GM19043 (cell line): ENCODE measurements around the gene CAP2.
A peak's percentile ranks its signal among the peaks of the same experiment; 100 is the strongest.
"Not testable (repeated sequence)": the region's sequence is repeated elsewhere in the genome, so short reads cannot be mapped to it uniquely, and the experiment has no call there.

ENCODE experiments used
- ATAC-seq: cut with Tn5 transposase; IDR thresholded peaks from one replicate; pipeline ENCODE4 v1.9.1; 2021; ENCODE audit warnings: low read depth; ENCODE audit not compliant: unreplicated experiment

Gene CAP2

DNA sequence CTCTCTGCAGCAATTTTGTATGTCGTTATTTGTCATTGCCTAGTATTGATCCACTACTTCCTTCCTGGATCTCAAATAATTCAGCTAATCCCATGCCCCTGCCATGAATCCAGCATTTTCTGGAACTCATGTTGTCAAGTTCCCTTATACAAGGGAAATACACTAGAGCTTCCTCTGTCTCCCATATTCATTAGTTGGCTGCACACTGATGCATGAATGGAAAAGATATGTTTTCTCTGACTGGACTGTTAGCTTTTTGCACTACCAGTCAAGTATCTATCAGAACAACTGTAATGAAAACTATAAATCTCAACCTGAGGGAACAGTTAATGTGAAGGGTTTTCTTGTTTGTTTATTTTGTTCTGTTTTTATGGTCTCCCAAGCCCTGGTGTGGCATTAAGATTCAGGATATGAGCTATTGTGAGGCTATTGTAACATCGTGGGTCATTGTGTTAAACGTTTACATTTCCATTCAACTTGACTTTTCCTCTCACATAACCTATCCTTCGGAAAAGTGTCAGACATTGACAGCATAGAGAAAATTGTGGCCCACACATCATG lies 104.2 kb downstream of the CAP2 start:
- no peak for ATAC-seq

DNA sequence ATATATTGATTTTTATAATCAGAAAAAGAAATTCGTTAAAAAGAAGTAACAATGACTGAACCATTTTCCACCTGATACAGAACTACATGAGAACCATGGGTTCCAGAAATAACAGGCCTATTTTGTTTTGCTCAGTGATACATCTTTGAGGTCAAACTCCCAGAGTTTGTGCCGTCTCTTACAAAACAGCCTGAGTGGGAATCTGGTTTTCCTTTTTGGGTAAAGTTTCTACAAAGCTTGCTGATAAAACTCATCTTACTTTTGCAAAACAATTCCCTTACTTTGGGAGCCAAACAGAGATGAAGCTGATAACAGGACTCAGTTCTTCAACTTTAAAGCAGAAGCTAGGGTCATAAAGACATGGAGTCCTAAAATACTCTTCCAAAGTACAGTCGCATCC lies 108.0 kb downstream of the CAP2 start:
- ATAC-seq = no peak

DNA sequence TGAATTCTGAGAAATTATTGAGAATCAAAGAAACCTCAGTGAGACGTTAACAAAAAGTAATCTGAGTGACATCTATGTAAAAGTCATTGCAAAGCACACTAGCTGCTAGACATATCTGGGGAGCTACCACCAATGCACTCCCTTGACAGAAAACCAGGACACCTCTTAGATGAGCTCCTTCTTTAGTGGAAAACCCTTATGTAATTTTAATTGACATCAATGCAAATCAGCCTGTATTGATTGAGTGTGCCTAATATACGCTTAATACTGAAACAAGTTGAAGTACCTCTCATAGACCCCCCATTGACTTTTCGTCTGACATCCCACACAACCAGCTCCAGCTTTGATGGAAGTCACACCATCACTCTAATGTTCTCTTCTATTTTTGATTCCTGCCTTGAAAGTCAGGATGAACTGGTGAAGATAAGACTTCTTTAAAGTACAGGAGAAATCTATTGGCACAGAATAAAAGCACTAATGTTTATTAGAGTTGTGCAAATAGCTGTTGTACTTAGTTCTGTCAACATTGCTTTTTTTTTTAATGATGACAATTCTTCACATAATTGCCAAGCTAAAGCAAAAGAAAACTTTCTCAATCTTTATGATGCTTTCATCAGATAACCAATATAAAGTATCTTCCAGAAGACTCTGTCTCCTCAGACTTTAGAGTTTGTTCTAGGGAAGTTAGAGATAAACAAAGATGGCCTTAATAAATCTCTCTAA lies 108.7 kb downstream of the CAP2 start:
- ATAC-seq = no peak

DNA sequence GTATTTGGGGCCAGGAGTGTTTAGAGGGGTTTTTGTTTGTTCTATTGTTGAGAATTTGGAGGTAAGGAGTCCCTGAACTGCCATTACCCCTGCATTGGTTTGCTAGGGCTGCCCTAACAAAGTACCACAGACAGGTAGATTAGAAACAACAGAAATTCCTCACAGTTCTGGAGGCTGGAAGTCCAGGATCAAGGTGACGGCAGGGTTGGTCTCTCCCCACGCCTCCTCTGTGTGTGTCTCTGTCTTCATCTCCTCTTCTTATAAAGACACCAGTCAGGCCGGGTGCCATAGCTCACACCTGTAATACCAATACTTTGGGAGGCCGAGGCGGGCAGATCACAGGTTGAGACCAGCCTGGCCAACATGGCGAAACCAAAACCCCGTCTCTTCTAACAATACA lies 109.7 kb downstream of the CAP2 start:
- no peak for ATAC-seq

DNA sequence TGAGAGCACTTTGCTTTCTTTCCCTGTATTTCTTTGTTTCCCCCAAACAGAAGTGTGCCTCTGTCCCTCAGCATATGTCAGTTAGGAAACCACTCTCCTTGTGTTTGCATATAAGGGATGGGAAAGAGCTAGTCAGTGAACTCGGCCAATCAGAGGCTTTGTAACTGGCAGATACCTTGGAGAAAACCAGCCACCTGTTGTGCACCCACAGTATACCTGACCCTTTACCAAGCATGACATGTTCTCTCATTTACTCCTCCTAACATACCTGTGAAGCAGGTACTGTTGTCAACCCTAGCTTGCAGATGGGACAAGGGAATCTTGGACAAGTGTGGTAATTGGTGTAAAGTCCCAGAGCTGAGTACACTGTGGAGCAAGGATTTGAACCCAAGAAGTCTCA lies 110.6 kb downstream of the CAP2 start:
- ATAC-seq = no peak

DNA sequence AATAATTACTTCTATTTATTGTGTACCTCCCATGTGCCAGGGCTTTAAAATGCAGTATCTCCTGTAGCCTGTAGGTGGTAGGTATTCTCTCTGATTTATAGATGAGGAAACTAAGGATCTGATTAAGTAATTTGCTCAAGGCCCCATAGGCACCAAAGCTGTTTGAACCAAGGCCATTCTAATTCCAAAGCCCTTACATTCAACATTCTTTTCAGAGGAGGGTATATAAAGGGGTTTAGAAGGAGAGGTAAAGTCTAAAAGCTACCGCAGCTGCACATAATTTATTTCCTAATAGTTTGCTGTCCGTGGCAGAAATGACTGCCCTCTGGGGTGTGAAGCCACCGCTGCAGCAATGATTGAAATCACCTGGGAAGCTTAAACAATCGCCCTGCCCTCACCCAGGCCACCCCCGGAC lies 111.7 kb downstream of the CAP2 start:
- no peak for ATAC-seq

DNA sequence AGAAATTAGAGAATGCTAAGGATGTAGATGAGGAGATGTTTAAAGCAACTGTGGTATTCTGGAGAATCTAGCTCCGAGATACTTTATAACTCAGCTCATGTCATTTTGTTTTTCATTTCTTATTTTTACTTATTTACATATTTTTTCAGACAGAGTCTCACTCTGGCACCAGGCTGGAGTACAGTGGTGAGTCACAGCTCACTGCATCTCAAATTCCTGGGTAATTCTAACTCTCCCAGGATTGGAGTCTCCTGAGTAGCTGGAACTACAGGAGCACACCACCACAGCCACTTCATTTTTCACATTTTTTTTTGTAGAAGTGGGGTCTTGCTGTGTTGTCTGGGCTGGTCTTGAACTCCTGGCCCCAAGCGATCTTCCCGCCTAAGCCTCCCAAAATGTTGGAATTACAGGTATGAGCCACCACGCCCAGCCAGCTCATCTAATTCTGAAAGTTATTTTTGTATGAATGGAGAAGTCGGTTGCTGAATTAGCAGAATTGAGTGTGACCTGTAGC lies 112.4 kb downstream of the CAP2 start:
- no peak for ATAC-seq

DNA sequence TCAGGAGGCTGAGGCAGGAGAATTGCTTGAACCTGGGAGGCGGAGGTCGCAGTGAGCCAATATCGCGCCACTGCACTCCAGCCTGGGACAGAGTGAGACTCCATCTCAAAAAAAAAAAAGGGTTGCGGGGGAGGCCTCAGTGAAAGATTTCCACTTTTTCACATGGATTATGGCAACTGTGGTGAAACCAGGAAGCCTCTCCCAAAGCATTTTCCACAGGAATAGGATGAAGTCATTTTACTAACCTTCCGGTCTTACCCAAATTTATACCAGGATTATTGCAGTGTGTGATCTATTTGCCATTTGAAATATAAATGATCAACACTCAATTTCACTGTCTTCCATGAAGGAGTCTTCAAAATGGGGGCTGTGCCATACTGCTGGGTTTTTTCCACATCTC lies 113.1 kb downstream of the CAP2 start:
- ATAC-seq = no peak

DNA sequence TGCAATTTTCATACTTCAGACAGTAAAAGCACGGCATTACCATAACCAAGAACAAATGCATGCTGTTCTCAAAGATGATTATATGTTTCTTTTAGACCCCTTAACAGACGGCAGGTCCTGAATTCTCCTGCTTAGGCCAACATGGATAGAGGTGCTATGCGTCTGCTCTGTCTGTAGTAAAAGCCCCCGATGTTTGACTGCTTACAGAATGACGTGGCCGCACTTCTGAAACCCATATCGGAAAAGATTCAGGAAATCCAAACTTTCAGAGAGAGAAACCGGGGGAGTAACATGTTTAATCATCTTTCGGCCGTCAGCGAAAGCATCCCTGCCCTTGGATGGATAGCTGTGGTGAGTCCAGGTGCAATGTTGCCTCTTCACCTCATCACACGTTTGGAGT lies 113.6 kb downstream of the CAP2 start:
- ATAC-seq = no peak

DNA sequence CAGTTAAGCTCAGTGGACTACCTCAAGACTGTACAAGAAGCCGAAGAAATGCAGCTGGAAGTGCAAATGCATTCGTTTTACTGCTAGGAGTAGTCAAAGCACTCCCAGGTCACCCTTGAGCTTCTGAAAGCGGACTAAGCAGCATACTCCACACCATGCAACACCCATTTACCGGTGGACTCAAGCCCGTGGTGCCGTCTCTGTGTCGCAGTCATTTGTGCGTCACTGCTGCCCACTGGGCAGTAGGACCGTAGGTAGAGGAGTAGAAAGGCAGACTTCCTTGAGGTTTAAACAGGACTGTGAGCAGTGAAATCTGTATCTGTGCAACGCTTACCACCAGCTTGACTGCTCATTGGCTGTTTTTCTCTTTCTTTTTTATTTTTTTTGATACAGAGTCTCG lies 117.7 kb downstream of the CAP2 start:
- no peak for ATAC-seq

DNA sequence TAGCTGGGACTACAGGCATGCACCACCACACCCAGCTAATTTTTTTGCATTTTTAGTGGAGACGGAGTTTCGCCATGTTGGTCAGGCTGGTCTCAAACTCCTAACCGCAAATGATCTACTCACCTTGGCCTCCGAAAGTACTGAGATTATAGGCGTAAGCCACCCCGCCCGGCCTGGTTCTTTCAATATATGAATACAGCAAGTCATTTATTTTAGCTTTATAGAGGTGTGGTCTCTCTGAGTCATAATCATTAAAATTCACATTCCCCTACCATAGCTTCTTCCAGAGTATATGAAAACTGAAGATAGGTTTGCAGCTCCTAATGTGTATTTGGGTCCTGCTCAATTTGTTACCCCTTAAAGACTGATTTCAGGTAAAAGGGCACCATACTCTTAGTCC lies 118.2 kb downstream of the CAP2 start:
- ATAC-seq = no peak

DNA sequence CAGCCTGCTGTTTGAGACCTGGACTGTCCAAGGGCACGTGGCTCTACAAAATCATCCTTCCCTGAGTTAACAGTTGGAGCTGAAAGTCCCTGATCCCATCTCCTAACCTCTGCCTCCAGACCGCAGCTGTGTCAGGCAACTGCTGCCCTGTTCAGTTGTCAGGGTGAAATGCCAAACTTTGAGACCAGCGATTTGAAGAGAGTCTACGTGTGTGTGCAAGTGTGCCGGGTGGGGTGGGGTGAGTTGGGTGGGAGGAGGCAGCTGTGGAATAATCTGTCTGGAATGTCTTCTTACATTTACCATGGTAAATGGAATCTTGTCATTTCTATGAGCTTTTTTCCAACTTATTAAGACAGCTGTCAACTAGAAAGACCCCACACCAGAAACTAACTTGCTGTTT lies 125.7 kb downstream of the CAP2 start:
- no peak for ATAC-seq

DNA sequence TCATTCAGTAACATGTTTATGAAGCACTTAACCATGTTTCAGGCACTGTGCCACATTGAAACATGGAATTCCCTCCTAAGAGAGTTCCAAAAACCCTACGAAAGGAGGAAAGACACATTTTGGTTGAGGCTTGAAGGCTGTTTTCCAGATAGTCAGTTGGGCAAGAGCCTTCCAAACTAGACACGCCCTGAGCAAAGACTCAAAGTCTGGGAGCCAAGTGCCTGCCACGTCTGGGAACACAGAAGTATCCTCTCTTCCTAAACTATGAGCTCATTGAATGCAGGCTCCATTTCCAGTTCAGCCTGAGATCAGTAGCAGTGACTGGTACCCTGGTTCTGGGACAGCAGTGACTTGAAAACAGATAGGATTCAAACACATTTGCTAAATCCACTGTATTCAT lies 132.2 kb downstream of the CAP2 start:
- no peak for ATAC-seq

DNA sequence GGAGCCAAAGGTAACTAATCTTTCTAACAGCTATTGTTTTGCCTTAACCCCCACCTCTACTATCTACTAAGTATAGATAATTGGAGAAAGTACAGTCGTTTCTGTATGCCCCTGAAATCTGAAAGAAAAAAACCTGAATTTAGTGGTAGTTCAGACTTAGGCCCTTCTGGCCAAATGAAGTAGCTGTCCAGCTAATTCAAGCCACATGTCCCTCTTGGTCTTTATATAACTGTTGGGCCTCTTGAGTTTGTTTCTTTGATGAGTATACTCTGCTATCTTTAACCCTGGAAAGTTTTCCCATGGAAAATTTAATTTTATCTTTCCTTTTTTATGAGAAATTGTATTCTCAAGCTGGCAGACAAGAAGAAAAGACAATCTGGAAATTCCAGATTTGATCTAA lies 133.7 kb downstream of the CAP2 start:
- no peak for ATAC-seq

DNA sequence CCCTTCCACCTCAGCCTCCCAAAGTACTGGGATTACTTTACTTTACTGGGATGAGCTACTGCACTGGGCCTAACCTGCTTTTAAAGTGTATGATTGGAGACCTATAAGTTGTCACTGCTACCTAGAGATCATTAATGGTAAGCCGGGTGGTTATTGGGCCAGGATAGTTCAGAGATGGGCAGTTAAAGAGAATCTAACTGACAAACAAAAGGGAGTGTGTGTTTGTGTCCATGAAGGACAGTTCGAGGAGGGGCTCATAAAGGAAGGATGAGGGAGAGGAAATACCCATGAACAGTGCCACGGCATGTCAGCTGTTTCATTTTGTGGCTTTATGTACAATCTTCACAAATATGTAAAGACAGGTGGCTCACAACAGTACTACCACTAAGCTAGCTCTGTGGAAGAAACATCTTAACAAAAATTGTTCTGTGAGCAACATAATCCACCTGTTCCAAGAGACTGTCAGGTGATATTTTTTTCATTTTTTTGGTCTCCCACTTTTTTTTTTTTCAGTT lies 137.0 kb downstream of the CAP2 start:
- ATAC-seq = no peak

DNA sequence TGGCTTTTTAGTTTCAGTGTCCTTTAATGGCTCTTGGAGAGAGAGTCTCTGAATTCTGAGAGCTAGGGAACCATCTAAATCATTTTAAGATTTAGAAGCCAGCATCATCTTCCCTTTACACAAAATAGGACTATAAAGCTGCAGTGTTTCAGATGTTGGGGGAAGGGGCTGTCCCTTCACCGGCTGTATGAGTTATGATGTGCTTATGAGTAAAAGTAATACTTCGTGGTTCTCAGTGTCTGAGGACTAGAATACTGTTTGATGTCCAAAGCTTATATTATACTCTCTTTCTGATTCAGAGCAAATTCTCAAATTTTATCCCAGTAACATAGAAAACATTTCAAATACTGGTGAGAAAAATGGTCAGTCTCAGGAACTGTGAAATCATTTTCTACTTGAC lies 143.2 kb downstream of the CAP2 start:
- peak; percentile 82 for ATAC-seq

DNA sequence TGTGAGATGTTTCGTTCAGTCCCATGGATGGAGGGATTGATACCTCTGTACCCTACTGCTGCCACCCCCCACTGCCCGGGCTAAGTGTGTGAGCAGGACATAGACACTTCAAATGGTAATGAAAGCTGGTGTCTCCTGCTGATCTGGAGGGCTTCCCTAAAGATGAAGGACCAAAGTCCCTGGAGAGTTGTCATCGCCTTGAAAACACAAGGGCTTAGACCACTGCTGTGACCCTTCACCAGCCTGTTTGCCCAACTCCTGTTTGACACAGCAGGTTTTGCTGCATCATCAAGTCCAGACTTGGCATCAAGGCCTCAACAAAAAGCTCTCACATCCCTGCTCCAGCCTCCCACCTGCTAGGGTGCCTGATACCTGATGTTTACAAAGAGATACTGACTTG lies 148.8 kb downstream of the CAP2 start:
- no peak for ATAC-seq

DNA sequence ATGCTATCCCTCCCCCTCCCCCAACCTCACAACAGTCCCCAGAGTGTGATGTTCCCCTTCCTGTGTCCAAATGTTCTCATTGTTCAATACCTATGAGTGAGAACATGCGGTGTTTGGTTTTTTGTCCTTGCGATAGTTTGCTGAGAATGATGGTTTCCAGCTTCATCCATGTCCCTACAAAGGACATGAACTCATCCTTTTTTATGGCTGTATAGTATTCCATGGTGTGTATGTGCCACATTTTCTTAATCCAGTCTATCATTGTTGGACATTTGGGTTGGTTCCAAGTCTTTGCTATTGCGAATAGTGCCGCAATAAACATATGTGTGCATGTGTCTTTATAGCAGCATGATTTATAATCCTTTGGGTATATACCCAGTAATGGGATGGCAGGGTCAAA lies 152.3 kb downstream of the CAP2 start:
- ATAC-seq = not testable (repeated sequence)

DNA sequence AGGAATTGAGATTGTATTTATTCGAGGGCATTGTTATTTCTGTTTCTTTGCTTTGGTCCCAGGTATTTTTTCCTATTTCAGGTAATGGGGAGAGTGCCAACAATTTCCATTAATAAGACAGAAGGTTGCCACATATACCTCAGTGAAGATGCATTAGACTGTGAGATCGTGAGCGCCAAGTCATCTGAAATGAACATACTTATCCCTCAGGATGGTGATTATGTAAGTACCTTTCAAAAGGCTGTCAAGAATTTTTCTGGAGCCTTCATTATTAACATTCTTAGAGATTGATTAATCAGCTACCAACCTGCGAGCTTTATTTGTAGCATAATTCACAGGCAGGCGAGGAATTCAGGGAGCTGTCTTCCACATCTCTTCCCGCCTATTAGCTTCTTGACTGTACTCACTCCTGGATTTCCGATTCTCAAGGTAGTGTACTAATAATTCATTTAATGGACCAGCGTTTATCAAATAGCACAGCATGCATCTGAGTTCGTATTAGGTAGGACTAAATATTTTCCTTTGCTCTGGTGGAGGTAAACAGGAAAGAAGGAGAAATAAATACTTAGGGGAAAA lies 158.1 kb downstream of the CAP2 start:
- ATAC-seq = no peak

DNA sequence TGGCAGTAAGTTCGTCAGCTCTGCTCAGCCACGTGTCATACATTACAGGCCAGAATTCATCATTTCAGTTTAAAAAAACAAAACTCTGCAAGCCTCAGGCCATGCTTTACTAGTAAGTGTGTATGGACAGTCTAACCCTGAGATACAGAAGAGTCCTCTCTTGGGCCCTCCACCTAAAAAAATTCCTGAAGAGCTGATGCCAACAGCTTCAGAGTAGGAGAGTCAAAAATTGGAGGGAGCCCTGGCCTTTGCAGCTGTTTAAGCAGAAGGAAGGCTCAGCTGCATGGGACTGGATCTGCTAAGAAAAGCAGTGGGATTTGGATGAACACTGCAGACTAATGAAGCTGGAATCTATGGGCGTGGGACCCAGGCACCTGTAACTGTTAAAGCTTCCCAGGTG lies 159.5 kb downstream of the CAP2 start:
- no peak for ATAC-seq

DNA sequence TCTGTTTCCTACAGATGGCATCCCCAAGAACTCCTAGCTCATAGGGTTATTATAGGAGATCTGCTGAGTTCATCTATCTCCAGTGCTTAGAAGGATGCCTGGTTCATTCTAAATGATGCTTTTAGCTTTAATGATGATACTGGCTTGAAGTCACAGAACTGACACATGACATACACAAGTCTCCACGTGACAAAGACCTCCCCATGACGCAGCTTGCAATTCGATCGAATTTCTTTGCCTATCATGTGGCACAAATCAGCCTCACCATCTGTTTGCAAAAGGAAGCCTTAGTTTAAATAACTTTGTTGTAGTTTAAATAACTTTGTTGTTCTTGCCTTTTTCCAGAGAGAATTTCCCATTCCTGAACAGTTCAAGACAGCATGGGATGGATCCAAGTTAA lies 162.6 kb downstream of the CAP2 start:
- no peak for ATAC-seq

DNA sequence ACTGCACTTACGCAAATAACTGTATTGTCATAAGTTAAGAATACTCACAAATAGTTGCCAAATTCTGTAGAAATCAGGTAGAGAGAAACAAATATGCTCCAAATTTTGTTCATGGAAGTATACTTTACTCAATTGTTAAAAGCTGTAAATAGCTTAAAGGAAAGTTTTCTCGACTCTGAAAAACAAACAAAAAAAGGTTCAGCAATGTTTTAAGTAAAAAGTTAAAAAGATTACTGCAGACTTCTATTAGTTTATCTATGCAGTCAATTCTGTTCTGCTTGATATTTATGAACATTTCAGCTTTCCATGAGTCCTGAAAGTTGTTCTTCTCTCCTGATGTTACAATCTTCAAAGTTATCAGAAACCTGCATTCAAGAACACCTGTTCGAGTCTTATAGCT lies 169.2 kb downstream of the CAP2 start:
- ATAC-seq = no peak
